GF-D8 (cell line): ENCODE results near the gene PRKCQ.
"Not testable (repeated sequence)": the region's sequence is repeated elsewhere in the genome, so short reads cannot be mapped to it uniquely, and the experiment has no call there.

ENCODE experiments used
- DNase-seq: peaks from one replicate; lab custom pipeline; 2025; lab: John Stamatoyannopoulos, UW

PRKCQ gene

GRCh38 chr10:6383096-6383812 is 196.8 kb downstream of the PRKCQ start:
- DNase-seq: no peak

GRCh38 chr10:6382081-6382480 is 198.0 kb downstream of the PRKCQ start:
- no peak for DNase-seq

- not testable (repeated sequence) for DNase-seq
These were observed 199.6 kb downstream of the PRKCQ start for GRCh38 chr10:6380478-6380877.

- DNase-seq: no peak
These were observed 200.9 kb downstream of the PRKCQ start for GRCh38 chr10:6379015-6379776.
